ENCODE measurements around the gene DELE1.

DELE1 gene

GRCh38 chr5:141903261-141903660 is 20.4 kb upstream of the DELE1 start:
- ChIA-PET POLR2A (no interaction called here), CTCF (interaction anchor here (2.3 kb wide), 1 partner anchor 25 kb away, joined by 10 read pairs; the partner anchor contains the start of gene PCDH1)
- DNase-seq (ENCODE audit: low read depth, low spot score) = no peak
- no peak overlapping the region for H3K4me3 ChIP-seq (ENCODE audit: low read depth, low read length)
- no peak for TF ChIP-seq CTCF (IDR thresholded peaks at IDR 0.05; ENCODE audit: insufficient read depth, low read length, missing control alignments)

- no peak overlapping the region for H3K4me3 ChIP-seq (ENCODE audit: low read depth, low read length)
- ChIA-PET POLR2A (no interaction called here), CTCF (interaction anchor here (1.2 to 4.3 kb wide), 3 partner anchors 8 to 213 kb away, joined by 4 to 27 read pairs (median 6); partner anchors contain the start of gene PCDH1)
- no peak for DNase-seq (ENCODE audit: low read depth, low spot score)
- no peak for TF ChIP-seq CTCF (IDR thresholded peaks at IDR 0.05; ENCODE audit: insufficient read depth, low read length, missing control alignments)
These were observed 19.1 kb upstream of the DELE1 start for GRCh38 chr5:141904551-141904950.

DNA sequence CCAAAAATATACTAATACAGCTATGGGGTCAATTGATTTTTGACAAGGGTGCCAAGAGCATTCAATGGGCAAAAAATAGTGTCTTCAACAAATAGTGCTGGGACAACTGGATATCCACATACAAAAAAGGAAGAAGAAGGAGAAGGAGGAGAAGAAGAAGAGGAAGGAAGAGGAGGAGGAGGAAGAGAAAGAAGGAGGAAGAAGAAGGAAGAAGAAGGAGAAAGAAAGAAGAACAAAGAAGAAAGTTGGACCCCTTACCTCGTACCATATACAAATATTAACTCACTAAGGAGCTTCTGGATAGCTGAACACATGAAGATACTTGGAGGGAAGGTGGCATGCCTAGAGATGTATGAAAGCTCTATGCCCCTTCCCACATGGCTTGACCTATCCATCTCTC is 17.2 kb upstream of the DELE1 start:
- TF ChIP-seq CTCF (IDR thresholded peaks at IDR 0.05; ENCODE audit: insufficient read depth, low read length, missing control alignments) = no peak
- H3K4me3 ChIP-seq (ENCODE audit: low read depth, low read length) = no peak overlapping the region
- CTCF ChIA-PET = interaction anchor here (0.7 to 4.3 kb wide), 5 partner anchors 17 to 55 kb away, joined by 3 to 27 read pairs (median 3); partner anchors contain the start of gene PCDH1
- no peak for DNase-seq (ENCODE audit: low read depth, low spot score)
- POLR2A ChIA-PET = no interaction called here

- ChIA-PET POLR2A (no interaction called here), CTCF (interaction anchor here (0.9 to 4.3 kb wide), 3 partner anchors 17 to 53 kb away, joined by 3 to 27 read pairs (median 5); partner anchors contain the start of gene PCDH1)
- TF ChIP-seq CTCF (IDR thresholded peaks at IDR 0.05; ENCODE audit: insufficient read depth, low read length, missing control alignments) = no peak
- DNase-seq (ENCODE audit: low read depth, low spot score) = no peak
- no peak overlapping the region for H3K4me3 ChIP-seq (ENCODE audit: low read depth, low read length)
These were observed 16.7 kb upstream of the DELE1 start for GRCh38 chr5:141906972-141907371.

DNA sequence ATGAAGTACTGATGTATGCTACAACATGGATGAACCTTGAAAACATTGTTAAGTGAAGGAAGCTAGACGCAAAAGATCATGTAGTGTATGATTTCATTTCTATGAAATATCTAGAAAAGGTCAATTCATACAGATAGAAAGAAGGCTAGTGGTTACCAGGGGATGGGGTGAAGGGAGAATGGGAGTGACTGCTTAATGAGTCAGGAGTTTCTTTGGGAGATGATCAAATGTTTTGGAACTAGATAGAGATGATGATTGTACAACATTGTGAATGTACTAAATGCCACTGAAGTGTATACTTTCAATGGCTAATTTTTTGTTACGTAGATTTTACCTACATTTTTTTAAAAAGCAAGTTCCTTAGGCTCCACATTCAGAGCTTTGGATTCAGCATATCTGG is 14.9 kb upstream of the DELE1 start:
- TF ChIP-seq CTCF (IDR thresholded peaks at IDR 0.05; ENCODE audit: insufficient read depth, low read length, missing control alignments) = no peak
- no peak overlapping the region for H3K4me3 ChIP-seq (ENCODE audit: low read depth, low read length)
- ChIA-PET POLR2A (no interaction called here), CTCF (interaction anchor here (0.8 to 1.9 kb wide), 4 partner anchors 9 to 53 kb away, joined by 3 to 10 read pairs (median 4); no protein-coding TSS in a partner anchor)
- no peak for DNase-seq (ENCODE audit: low read depth, low spot score)

DNA sequence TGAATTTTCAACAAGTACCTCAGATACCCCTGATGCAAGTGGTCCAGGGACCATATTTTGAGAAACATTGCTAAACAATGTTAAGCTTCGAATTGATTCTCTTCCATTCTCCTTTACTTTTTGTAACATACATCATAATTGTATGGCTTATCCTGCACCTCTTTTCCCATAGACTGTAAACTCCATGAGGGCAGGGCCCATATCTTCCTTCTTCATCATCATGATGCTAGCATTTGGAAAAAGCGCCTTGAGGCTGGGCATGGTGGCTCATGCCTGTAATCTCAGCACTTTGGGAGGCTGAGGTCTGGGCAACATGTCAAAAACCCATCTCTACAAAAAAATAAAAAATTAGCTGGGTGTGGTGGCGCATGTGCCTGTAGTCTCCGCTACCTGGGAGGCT is 14.5 kb upstream of the DELE1 start:
- ChIA-PET POLR2A (no interaction called here), CTCF (interaction anchor here (0.8 to 1.9 kb wide), 3 partner anchors 9 to 52 kb away, joined by 3 to 10 read pairs (median 4); no protein-coding TSS in a partner anchor)
- no peak for DNase-seq (ENCODE audit: low read depth, low spot score)

More for the DNA sequence above, 14.5 kb upstream of the DELE1 start:
- H3K4me3 ChIP-seq (ENCODE audit: low read depth, low read length) = no peak overlapping the region
- no peak for TF ChIP-seq CTCF (IDR thresholded peaks at IDR 0.05; ENCODE audit: insufficient read depth, low read length, missing control alignments)
